H9 (cell line): ENCODE results near the gene FAM13C. TPM values are rescaled to one million over a fixed set of nuclear protein-coding genes. Genes with fewer than 3 reads are reported as not detected.

Experiments used
- DNase-seq: peaks from one replicate; pipeline ENCODE4 v3.0.0-alpha.2; 2017
- H2AFZ ChIP-seq: one replicate; pipeline ENCODE4 v1.6.1; 2013; ENCODE audit warnings: mild to moderate bottlenecking, low read length, control low read depth, moderate library complexity
- H2AK5ac ChIP-seq: 2 replicates; pipeline ENCODE4 v1.6.1; 2013; ENCODE audit warnings: low read length, control low read depth, mixed read lengths; ENCODE audit not compliant: insufficient read length
- H2BK120ac ChIP-seq: one replicate; pipeline ENCODE4 v1.6.1; 2013; ENCODE audit warnings: low read depth, mild to moderate bottlenecking, low read length, control low read depth, inconsistent platforms; ENCODE audit not compliant: poor library complexity, severe bottlenecking
- H2BK12ac ChIP-seq: 2 replicates; pipeline ENCODE4 v1.6.1; 2013; ENCODE audit warnings: low read length, control low read depth, mixed read lengths, low read depth; ENCODE audit not compliant: insufficient read length
- H2BK15ac ChIP-seq: 2 replicates; pipeline ENCODE4 v1.6.1; 2013; ENCODE audit warnings: low read depth, low read length, control low read depth
- H2BK20ac ChIP-seq: one replicate; pipeline ENCODE4 v1.6.1; 2013; ENCODE audit warnings: low read depth, mild to moderate bottlenecking, low read length, control low read depth, inconsistent platforms; ENCODE audit not compliant: poor library complexity, severe bottlenecking
- H2BK5ac ChIP-seq: 2 replicates; pipeline ENCODE4 v1.6.1; 2013; ENCODE audit warnings: low read length, control low read depth, mixed read lengths; ENCODE audit not compliant: insufficient read length
- H3K14ac ChIP-seq: 2 replicates; pipeline ENCODE4 v1.6.1; 2013; ENCODE audit warnings: low read length, control low read depth; ENCODE audit not compliant: insufficient read depth
- H3K18ac ChIP-seq: 2 replicates; pipeline ENCODE4 v1.6.1; 2013; ENCODE audit warnings: low read depth, mild to moderate bottlenecking, mixed read lengths, low read length, control low read depth; ENCODE audit not compliant: insufficient read length
- H3K23ac ChIP-seq: 2 replicates; pipeline ENCODE4 v1.6.1; 2013; ENCODE audit warnings: low read length, control low read depth, mixed read lengths, low read depth; ENCODE audit not compliant: insufficient read length
- H3K23me2 ChIP-seq: 2 replicates; pipeline ENCODE4 v1.6.1; 2013; ENCODE audit warnings: low read depth, mild to moderate bottlenecking, mixed read lengths, low read length, control low read depth; ENCODE audit not compliant: insufficient read length, poor library complexity, severe bottlenecking
- H3K27ac ChIP-seq: 2 replicates; pipeline ENCODE4 v1.5.1; 2013; ENCODE audit warnings: low read length, control low read depth, mixed read lengths, low read depth; ENCODE audit not compliant: insufficient read length
- H3K27me3 ChIP-seq: 2 replicates; pipeline ENCODE4 v1.6.1; 2013; ENCODE audit warnings: low read length, control low read depth, inconsistent platforms; ENCODE audit not compliant: insufficient read depth
- H3K4ac ChIP-seq: 2 replicates; pipeline ENCODE4 v1.6.1; 2013; ENCODE audit warnings: low read depth, mild to moderate bottlenecking, control low read depth, inconsistent platforms, low read length, moderate library complexity
- H3K4me1 ChIP-seq: 2 replicates; pipeline ENCODE4 v1.6.1; 2013; ENCODE audit warnings: low read length, control low read depth, inconsistent platforms; ENCODE audit not compliant: insufficient read depth
- H3K4me2 ChIP-seq: 2 replicates; pipeline ENCODE4 v1.6.1; 2013; ENCODE audit warnings: low read length, control low read depth, mixed read lengths; ENCODE audit not compliant: insufficient read length, insufficient read depth
- H3K56ac ChIP-seq: 2 replicates; pipeline ENCODE4 v1.6.1; 2013; ENCODE audit warnings: low read depth, mild to moderate bottlenecking, mixed read lengths, low read length, control low read depth; ENCODE audit not compliant: insufficient read length
- H3K79me1 ChIP-seq: 2 replicates; pipeline ENCODE4 v1.6.1; 2013; ENCODE audit warnings: low read depth, mild to moderate bottlenecking, moderate library complexity, low read length, control low read depth, inconsistent platforms; ENCODE audit not compliant: insufficient read depth, poor library complexity, severe bottlenecking
- H3K79me2 ChIP-seq: 2 replicates; pipeline ENCODE4 v1.6.1; 2013; ENCODE audit warnings: low read length, control low read depth, inconsistent platforms; ENCODE audit not compliant: insufficient read depth
- H3K9ac ChIP-seq: 2 replicates; pipeline ENCODE4 v1.6.1; 2013; ENCODE audit warnings: low read length, control low read depth, mixed read lengths; ENCODE audit not compliant: insufficient read length; ENCODE audit errors: extremely low read depth
- H3K9me3 ChIP-seq: one replicate; pipeline ENCODE4 v1.6.1; 2013; ENCODE audit warnings: low read depth, low read length, inconsistent platforms; ENCODE audit not compliant: control insufficient read depth
- H3T11ph ChIP-seq: one replicate; pipeline ENCODE4 v1.6.1; 2013; ENCODE audit warnings: mild to moderate bottlenecking, low read length, control low read depth, inconsistent platforms
- H4K20me1 ChIP-seq: one replicate; pipeline ENCODE4 v1.6.1; 2013; ENCODE audit not compliant: control insufficient read depth, insufficient read length, insufficient read depth
- H4K5ac ChIP-seq: 2 replicates; pipeline ENCODE4 v1.6.1; 2013; ENCODE audit warnings: low read depth, mild to moderate bottlenecking, mixed read lengths, low read length, control low read depth; ENCODE audit not compliant: insufficient read length
- H4K8ac ChIP-seq: replicated peaks from 2 replicates; pipeline ENCODE4 v1.6.1; 2013; ENCODE audit warnings: low read length, control low read depth, mixed read lengths, low read depth; ENCODE audit not compliant: insufficient read length
- H4K91ac ChIP-seq: 2 replicates; pipeline ENCODE4 v1.6.1; 2013; ENCODE audit warnings: low read depth, mild to moderate bottlenecking, moderate library complexity, mixed read lengths, low read length, control low read depth; ENCODE audit not compliant: insufficient read length
- H3K27ac Mint-ChIP-seq, 3 experiments: 2 replicates in 2 of 3; 3 replicates in 1 of 3; pipeline ENCODE4 v1.8.0; 2020 to 2021; ENCODE audit warnings: mixed read lengths in 3 of 3, mild to moderate bottlenecking in 1 of 3, moderate library complexity in 1 of 3
- H3K27me3 Mint-ChIP-seq: 2 replicates; pipeline ENCODE4 v1.8.0; 2021; ENCODE audit warnings: low read depth, mild to moderate bottlenecking, moderate library complexity, mixed read lengths
- H3K36me3 Mint-ChIP-seq, 3 experiments: 2 replicates in 2 of 3; 3 replicates in 1 of 3; pipeline ENCODE4 v1.8.0; 2020 to 2021; ENCODE audit warnings: low read depth in 3 of 3, mixed read lengths in 3 of 3; ENCODE audit not compliant: insufficient read depth in 1 of 3
- H3K4me1 Mint-ChIP-seq, 2 experiments: 2 replicates each; pipeline ENCODE4 v1.8.0; 2020; ENCODE audit warnings: mixed read lengths in 2 of 2
- H3K4me3 Mint-ChIP-seq, 2 experiments: 2 replicates in 1 of 2; 3 replicates in 1 of 2; pipeline ENCODE4 v1.8.0; 2020 to 2021; ENCODE audit warnings: mild to moderate bottlenecking in 2 of 2, mixed read lengths in 2 of 2, moderate library complexity in 1 of 2
- H3K9me3 Mint-ChIP-seq, 2 experiments: 2 replicates in 1 of 2; 3 replicates in 1 of 2; pipeline ENCODE4 v1.8.0; 2020; ENCODE audit warnings: mild to moderate bottlenecking in 2 of 2, mixed read lengths in 2 of 2, moderate library complexity in 1 of 2
- CTCF ChIP-seq: fragments of 200-600 bp; sonication (generic); conservative IDR thresholded peaks from 3 replicates; pipeline ENCODE4 v1.8.0; 2021; ENCODE audit warnings: antibody characterized with exemption, mild to moderate bottlenecking
- WGBS: extraction: QIAGEN DNeasy Blood & Tissue Kit; methylation state at CpG from one replicate; pipeline ENCODE4 v1.1.7; 2013; ENCODE audit warnings: missing lambda C conversion rate, low lambda C conversion rate, mixed read lengths; ENCODE audit not compliant: insufficient read length; ENCODE audit errors: extremely low coverage; 5-methylcytosine and 5-hydroxymethylcytosine counted together
- total RNA-seq: library from RNA; stranded (reverse); gene quantifications from 2 replicates; pipeline ENCODE4 v1.2.1, GENCODE V29; 2021

FAM13C gene
- total RNA-seq, 1 experiment from 2014 or later = 0.31 TPM

DNA sequence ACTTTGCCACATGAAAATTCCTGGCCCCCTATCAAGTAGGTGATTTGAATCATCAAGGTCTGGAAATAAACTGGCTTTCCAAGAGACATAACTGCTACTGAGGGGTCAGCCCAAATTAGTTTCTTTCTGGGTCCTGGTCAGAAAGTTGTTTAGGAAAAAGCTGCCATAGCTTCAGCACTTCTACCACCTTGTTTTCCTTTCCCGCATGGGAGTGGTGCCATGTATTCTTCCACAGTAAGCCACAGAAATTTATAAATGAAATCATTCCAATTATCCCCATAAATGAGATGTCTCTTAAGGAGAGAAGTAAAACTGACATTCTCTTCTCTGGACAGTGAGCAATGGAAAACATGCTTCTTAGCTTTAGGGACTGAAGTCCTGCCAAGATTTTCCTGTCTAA lies 105.1 kb downstream of the FAM13C start:
- TF ChIP-seq CTCF = no peak
- Histone ChIP-seq H3K4ac (no peak overlapping the region), H2BK120ac (no peak overlapping the region), H3K27me3 (no peaks in the 10 kb centered on the region), H2BK5ac (no peak overlapping the region), H2AK5ac (no peak overlapping the region), H3K9me3 (no peaks in the 10 kb centered on the region), H3K56ac (no peak overlapping the region), H3K23me2 (no peaks in the 10 kb centered on the region), H3K23ac (no peak overlapping the region), H3K18ac (no peak overlapping the region), H4K20me1 (no peaks in the 10 kb centered on the region), H2AFZ (no peak overlapping the region), H3K4me1 (no peaks in the 10 kb centered on the region), H3K14ac (no peak overlapping the region), H4K5ac (no peak overlapping the region), H4K8ac (no peak overlapping the region), H3K4me2 (no peak overlapping the region), H3T11ph (no peak overlapping the region), H3K79me2 (no peaks in the 10 kb centered on the region), H4K91ac (no peak overlapping the region), H3K27ac (no peak overlapping the region), H2BK12ac (no peak overlapping the region), H3K79me1 (no peaks in the 10 kb centered on the region), H2BK15ac (no peak overlapping the region), H3K9ac (no peak overlapping the region), H2BK20ac (no peak overlapping the region)
- Mint-ChIP-seq H3K36me3 (no peaks in the 10 kb centered on the region), H3K27me3 (no peaks in the 10 kb centered on the region), H3K27ac (no peak overlapping the region), H3K9me3 (no peaks in the 10 kb centered on the region), H3K4me3 (no peak overlapping the region), H3K4me1 (peaks cover 0 to 2% of the 10 kb centered on the region in 2 experiments; a peak in 1 of 4 replicates)
- no peak for DNase-seq
- WGBS = no CpG with 5 or more reads among the region's 1 CpG
